Measurements from ENCODE around the gene ADAMTS8. TPM values are rescaled to one million over a fixed set of nuclear protein-coding genes. Genes with fewer than 3 reads are reported as not detected.
"Not testable (repeated sequence)": the region's sequence is repeated elsewhere in the genome, so short reads cannot be mapped to it uniquely, and the experiment has no call there.

Gene ADAMTS8
- total RNA-seq, 1 donor from 2014 or later = 39.1 TPM

- Histone ChIP-seq H3K27me3 (no peaks in the 10 kb centered on the region), H3K4me1 (peaks cover 8% of the 10 kb centered on the region)
- intact Hi-C loops (cut with DNase I) = no loop called here
Observed at GRCh38 chr11:130439876-130440275, 11.5 kb upstream of the ADAMTS8 start.

GRCh38 chr11:130439160-130439519 lies 10.7 kb upstream of the ADAMTS8 start:
- ATAC-seq (no peak), DNase-seq (no peak)
- Histone ChIP-seq H3K4me3 (no peak overlapping the region), H3K27me3 (no peaks in the 10 kb centered on the region), H3K9me3 (no peaks in the 10 kb centered on the region), H3K27ac (no peak overlapping the region), H3K36me3 (no peaks in the 10 kb centered on the region), H3K4me1 (peaks cover 8% of the 10 kb centered on the region)
- TF ChIP-seq CTCF (IDR thresholded peaks at IDR 0.05) = no peak
- intact Hi-C loops (cut with DNase I) = no loop called here

More at GRCh38 chr11:130439876-130440275, 11.5 kb upstream of the ADAMTS8 start:
- ATAC-seq = no peak
- DNase-seq = no peak
- H3K9me3 ChIP-seq = no peaks in the 10 kb centered on the region
- no peak overlapping the region for H3K27ac ChIP-seq
- TF ChIP-seq CTCF (IDR thresholded peaks at IDR 0.05) = no peak
- H3K4me3 ChIP-seq = no peak overlapping the region
- H3K36me3 ChIP-seq = no peaks in the 10 kb centered on the region

GRCh38 chr11:130438401-130439159 lies 10.2 kb upstream of the ADAMTS8 start:
- H3K27ac ChIP-seq; ATAC-seq; H3K4me1 ChIP-seq; H3K27me3 ChIP-seq; H3K36me3 ChIP-seq; H3K4me3 ChIP-seq; DNase-seq; intact Hi-C loops (cut with DNase I); H3K9me3 ChIP-seq: not testable (repeated sequence)

GRCh38 chr11:130437848-130438247 lies 9.4 kb upstream of the ADAMTS8 start:
- no peak for DNase-seq
- TF ChIP-seq CTCF (IDR thresholded peaks at IDR 0.05) = no peak
- H3K27me3 ChIP-seq = no peaks in the 10 kb centered on the region
- intact Hi-C loops (cut with DNase I) = loop anchor here (2.0 kb wide), 1 partner anchor 425 kb away; no protein-coding TSS in a partner anchor
- no peaks in the 10 kb centered on the region for H3K9me3 ChIP-seq
- H3K4me1 ChIP-seq = peaks cover 8% of the 10 kb centered on the region
- H3K36me3 ChIP-seq = no peaks in the 10 kb centered on the region
- no peak overlapping the region for H3K4me3 ChIP-seq
- no peak for ATAC-seq
- no peak overlapping the region for H3K27ac ChIP-seq

GRCh38 chr11:130436171-130436570 lies 7.8 kb upstream of the ADAMTS8 start:
- intact Hi-C loops (cut with DNase I) = loop anchor here (2.0 kb wide), 1 partner anchor 427 kb away; no protein-coding TSS in a partner anchor
- H3K36me3 ChIP-seq = no peaks in the 10 kb centered on the region
- DNase-seq (no peak), ATAC-seq (no peak)
- H3K27me3 ChIP-seq = no peaks in the 10 kb centered on the region
- H3K4me3 ChIP-seq = no peak overlapping the region
- H3K27ac ChIP-seq = no peak overlapping the region
- H3K4me1 ChIP-seq = peaks cover 8% of the 10 kb centered on the region
- no peak for TF ChIP-seq CTCF (IDR thresholded peaks at IDR 0.05)
- H3K9me3 ChIP-seq = no peaks in the 10 kb centered on the region

- Histone ChIP-seq H3K4me1 (peaks cover 8% of the 10 kb centered on the region), H3K4me3 (no peak overlapping the region)
- intact Hi-C loops (cut with DNase I) = loop anchor here (2.0 kb wide), 1 partner anchor 427 kb away; no protein-coding TSS in a partner anchor
Observed at GRCh38 chr11:130435671-130436070, 7.3 kb upstream of the ADAMTS8 start.

More at GRCh38 chr11:130435671-130436070, 7.3 kb upstream of the ADAMTS8 start:
- no peaks in the 10 kb centered on the region for H3K27me3 ChIP-seq
- H3K9me3 ChIP-seq = no peaks in the 10 kb centered on the region
- no peaks in the 10 kb centered on the region for H3K36me3 ChIP-seq
- no peak for ATAC-seq
- no peak for DNase-seq
- no peak for TF ChIP-seq CTCF (IDR thresholded peaks at IDR 0.05)
- no peak overlapping the region for H3K27ac ChIP-seq
